ENCODE data around the gene LRRC75B. TPM values are rescaled to one million over a fixed set of nuclear protein-coding genes. Genes with fewer than 3 reads are reported as not detected.
"Not testable (repeated sequence)": the region's sequence is repeated elsewhere in the genome, so short reads cannot be mapped to it uniquely, and the experiment has no call there.

The LRRC75B gene
- polyA plus RNA-seq, 1 donor from 2014 or later, result 12.2 TPM

GRCh38 chr22:24607429-24607983, 14.6 kb upstream of the LRRC75B start:
- H3K9ac ChIP-seq (ENCODE audit: low read length), result not testable (repeated sequence)

GRCh38 chr22:24606340-24606739, 13.5 kb upstream of the LRRC75B start:
- not testable (repeated sequence) for H3K4me3 ChIP-seq (ENCODE audit: low read length); H3K9me3 ChIP-seq (ENCODE audit: low read length); H2AFZ ChIP-seq (ENCODE audit: low read depth, low read length); H3K9me2 ChIP-seq (ENCODE audit: insufficient read depth, low read length); H3K27ac ChIP-seq (ENCODE audit: low read length); H3K4me2 ChIP-seq (ENCODE audit: low read length); H3K27me3 ChIP-seq (ENCODE audit: insufficient read depth, low read depth, low read length); H3K79me2 ChIP-seq (replicated peaks; ENCODE audit: insufficient read depth, low read length); H3F3A ChIP-seq (ENCODE audit: insufficient read depth, low read length, poor library complexity, severe bottlenecking); H4K20me1 ChIP-seq (ENCODE audit: insufficient read depth); H3K9ac ChIP-seq (ENCODE audit: low read length); H3K36me3 ChIP-seq (ENCODE audit: insufficient read depth, low read length)

More at GRCh38 chr22:24607429-24607983, 14.6 kb upstream of the LRRC75B start:
- not testable (repeated sequence) for H3K79me2 ChIP-seq (replicated peaks; ENCODE audit: insufficient read depth, low read length); H3K9me3 ChIP-seq (ENCODE audit: low read length); H3K9me2 ChIP-seq (ENCODE audit: insufficient read depth, low read length); H3F3A ChIP-seq (ENCODE audit: insufficient read depth, low read length, poor library complexity, severe bottlenecking); H3K4me3 ChIP-seq (ENCODE audit: low read length); H4K20me1 ChIP-seq (ENCODE audit: insufficient read depth); H3K36me3 ChIP-seq (ENCODE audit: insufficient read depth, low read length); H3K27me3 ChIP-seq (ENCODE audit: insufficient read depth, low read depth, low read length); H2AFZ ChIP-seq (ENCODE audit: low read depth, low read length); H3K4me2 ChIP-seq (ENCODE audit: low read length); H3K27ac ChIP-seq (ENCODE audit: low read length)

GRCh38 chr22:24603770-24604629, 11.1 kb upstream of the LRRC75B start:
- not testable (repeated sequence) for H3K27me3 ChIP-seq (ENCODE audit: insufficient read depth, low read depth, low read length); H3K9ac ChIP-seq (ENCODE audit: low read length); H3K4me2 ChIP-seq (ENCODE audit: low read length); H3K27ac ChIP-seq (ENCODE audit: low read length); H3K9me3 ChIP-seq (ENCODE audit: low read length); H3K4me3 ChIP-seq (ENCODE audit: low read length); H3F3A ChIP-seq (ENCODE audit: insufficient read depth, low read length, poor library complexity, severe bottlenecking); H2AFZ ChIP-seq (ENCODE audit: low read depth, low read length); H3K79me2 ChIP-seq (replicated peaks; ENCODE audit: insufficient read depth, low read length); H4K20me1 ChIP-seq (ENCODE audit: insufficient read depth); H3K36me3 ChIP-seq (ENCODE audit: insufficient read depth, low read length); H3K9me2 ChIP-seq (ENCODE audit: insufficient read depth, low read length)

GRCh38 chr22:24602847-24603769, 10.2 kb upstream of the LRRC75B start, which contains the start of gene GGT1:
GGT1 (plus strand) TSS chr22:24603193; CDS start chr22:24611082, 7,889 bp downstream.
- not testable (repeated sequence) for H3K9ac ChIP-seq (ENCODE audit: low read length); H3K4me3 ChIP-seq (ENCODE audit: low read length); H3K27me3 ChIP-seq (ENCODE audit: insufficient read depth, low read depth, low read length); H3K9me3 ChIP-seq (ENCODE audit: low read length); H3K27ac ChIP-seq (ENCODE audit: low read length); H4K20me1 ChIP-seq (ENCODE audit: insufficient read depth); H2AFZ ChIP-seq (ENCODE audit: low read depth, low read length); H3F3A ChIP-seq (ENCODE audit: insufficient read depth, low read length, poor library complexity, severe bottlenecking); H3K9me2 ChIP-seq (ENCODE audit: insufficient read depth, low read length); H3K36me3 ChIP-seq (ENCODE audit: insufficient read depth, low read length); H3K4me2 ChIP-seq (ENCODE audit: low read length); H3K79me2 ChIP-seq (replicated peaks; ENCODE audit: insufficient read depth, low read length)

GRCh38 chr22:24602105-24602749, 9.4 kb upstream of the LRRC75B start:
- not testable (repeated sequence) for H2AFZ ChIP-seq (ENCODE audit: low read depth, low read length); H3K79me2 ChIP-seq (replicated peaks; ENCODE audit: insufficient read depth, low read length); H3K36me3 ChIP-seq (ENCODE audit: insufficient read depth, low read length); H3K9ac ChIP-seq (ENCODE audit: low read length); H3K9me2 ChIP-seq (ENCODE audit: insufficient read depth, low read length); H3K27ac ChIP-seq (ENCODE audit: low read length); H3K27me3 ChIP-seq (ENCODE audit: insufficient read depth, low read depth, low read length); H3K9me3 ChIP-seq (ENCODE audit: low read length); H3K4me2 ChIP-seq (ENCODE audit: low read length); H4K20me1 ChIP-seq (ENCODE audit: insufficient read depth); H3F3A ChIP-seq (ENCODE audit: insufficient read depth, low read length, poor library complexity, severe bottlenecking); H3K4me3 ChIP-seq (ENCODE audit: low read length)

Data from neural cell (in vitro differentiated cells).